Ovary (tissue), 3 donors: ENCODE data around the gene TNFRSF14.

ENCODE experiments used
- EP300 ChIP-seq: sonication (generic); formaldehyde crosslinking; IDR thresholded peaks from one replicate; pipeline ENCODE4 v1.6.1; 2017; ENCODE audit warnings: antibody characterized with exemption
- POLR2A ChIP-seq: fragments of 450-650 bp; IDR thresholded peaks from one replicate; pipeline ENCODE4 v1.6.1; 2017; ENCODE audit warnings: antibody characterized with exemption, mild to moderate bottlenecking, moderate library complexity
- TF ChIP-seq, protein P1 (sequence below), 3 donors: fragments of 450-650 bp in 2 of 3; fragments of 200-600 bp in 1 of 3; IDR thresholded peaks; one replicate each; pipeline versions ENCODE4 v1.5.1 to v1.8.0; 2016 to 2022; ENCODE audit warnings: antibody characterized with exemption in 3 of 3, mild to moderate bottlenecking in 1 of 3
- donor health status: DM: no; HTN: no; CAD: no.

GRCh38 chr1:2564006-2564814 lies 8.0 kb downstream of the TNFRSF14 start:
- TF ChIP-seq, protein P1, sequence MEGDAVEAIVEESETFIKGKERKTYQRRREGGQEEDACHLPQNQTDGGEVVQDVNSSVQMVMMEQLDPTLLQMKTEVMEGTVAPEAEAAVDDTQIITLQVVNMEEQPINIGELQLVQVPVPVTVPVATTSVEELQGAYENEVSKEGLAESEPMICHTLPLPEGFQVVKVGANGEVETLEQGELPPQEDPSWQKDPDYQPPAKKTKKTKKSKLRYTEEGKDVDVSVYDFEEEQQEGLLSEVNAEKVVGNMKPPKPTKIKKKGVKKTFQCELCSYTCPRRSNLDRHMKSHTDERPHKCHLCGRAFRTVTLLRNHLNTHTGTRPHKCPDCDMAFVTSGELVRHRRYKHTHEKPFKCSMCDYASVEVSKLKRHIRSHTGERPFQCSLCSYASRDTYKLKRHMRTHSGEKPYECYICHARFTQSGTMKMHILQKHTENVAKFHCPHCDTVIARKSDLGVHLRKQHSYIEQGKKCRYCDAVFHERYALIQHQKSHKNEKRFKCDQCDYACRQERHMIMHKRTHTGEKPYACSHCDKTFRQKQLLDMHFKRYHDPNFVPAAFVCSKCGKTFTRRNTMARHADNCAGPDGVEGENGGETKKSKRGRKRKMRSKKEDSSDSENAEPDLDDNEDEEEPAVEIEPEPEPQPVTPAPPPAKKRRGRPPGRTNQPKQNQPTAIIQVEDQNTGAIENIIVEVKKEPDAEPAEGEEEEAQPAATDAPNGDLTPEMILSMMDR (IDR thresholded peaks at IDR 0.05) = no peak
- TF ChIP-seq POLR2A (no peak), EP300 (no peak)
